ENCODE data around the gene MGAT5. TPM values are rescaled to one million over a fixed set of nuclear protein-coding genes. Genes with fewer than 3 reads are reported as not detected.

Gene MGAT5
- total RNA-seq, 1 experiment from 2014 or later, result 34.0 TPM

DNA sequence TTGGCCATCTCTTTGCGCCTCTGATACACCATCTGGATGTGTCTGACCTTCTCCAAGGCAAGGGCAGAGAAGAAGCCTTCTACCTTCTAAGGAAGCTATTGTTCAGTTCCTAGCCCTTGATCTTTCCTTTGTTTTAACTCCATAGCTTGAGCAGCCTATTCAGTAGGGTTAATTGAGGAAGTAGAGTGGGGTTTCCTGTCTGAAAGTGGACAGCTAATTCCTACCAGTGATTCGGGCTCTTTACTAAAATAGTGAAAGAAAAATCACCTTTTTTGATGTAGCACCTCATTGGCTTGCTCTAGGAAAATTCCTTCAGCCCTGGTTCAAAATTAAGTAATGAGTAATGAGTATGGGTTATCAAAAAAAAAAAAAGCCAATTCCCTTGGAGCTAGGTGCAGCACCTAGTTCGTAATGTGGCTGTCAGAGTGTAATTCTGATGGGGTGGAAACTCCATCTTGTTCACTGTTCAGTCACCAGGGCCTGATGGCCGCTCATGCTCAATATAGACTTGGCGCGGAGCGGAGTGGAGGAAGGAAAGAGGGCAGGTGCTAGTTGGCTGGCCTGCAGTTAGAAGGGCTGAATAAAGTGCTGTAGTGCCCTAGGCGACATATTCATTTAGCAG is 2.9 kb upstream of the MGAT5 start:
- POLR2A ChIA-PET, result no interaction called here
- RAD21 ChIA-PET (ENCODE audit: low non-redundant PET in 1 of 2, low total read pairs in 2 of 2, uncharacterized antibody in 2 of 2, unreplicated experiment in 2 of 2), result no interaction called here
- Histone ChIP-seq H3K4me3 (replicated peaks in 1 of 2; ENCODE audit: low read depth in 1 of 2, low read length in 2 of 2) (no peak overlapping the region), H3K36me3 (ENCODE audit: control insufficient read depth in 1 of 2, insufficient read depth in 2 of 2, low read length in 2 of 2) (no peaks in the 10 kb centered on the region), H3K4me1 (ENCODE audit: control insufficient read depth in 1 of 2, insufficient read depth in 2 of 2, low read length in 2 of 2) (no peaks in the 10 kb centered on the region), H3K27ac (ENCODE audit: low read depth, low read length) (no peak overlapping the region), H3K9ac (ENCODE audit: low read length) (no peak overlapping the region), H3K9me3 (ENCODE audit: control insufficient read depth in 1 of 2, insufficient read depth in 1 of 2, low read depth in 1 of 2, low read length in 2 of 2) (no peaks in the 10 kb centered on the region), H4K20me1 (ENCODE audit: insufficient read depth) (no peaks in the 10 kb centered on the region), H3K27me3 (ENCODE audit: insufficient read depth, low read length) (no peaks in the 10 kb centered on the region), H3K4me2 (ENCODE audit: low read length) (no peak overlapping the region), H2AFZ (ENCODE audit: low read depth, low read length, poor library complexity, severe bottlenecking) (no peak overlapping the region), H3K79me2 (ENCODE audit: insufficient read depth, low read length) (no peaks in the 10 kb centered on the region; the same call in 1 of the 2 replicates), H3K9me2 (ENCODE audit: insufficient read depth) (no peaks in the 10 kb centered on the region)
- no TSS peak for BruUV-seq (replicated peaks)
- DNase-seq (ENCODE audit: low read depth, low spot score) (no peak), ATAC-seq (no peak)
- CTCF ChIA-PET, result interaction anchor here (1.1 kb wide), 1 partner anchor 132 kb away, joined by 3 read pairs; no protein-coding TSS in a partner anchor
- intact Hi-C loops (cut with micrococcal nuclease), result no loop called here
- TF ChIP-seq CBX3 (IDR thresholded peaks at IDR 0.05; ENCODE audit: low read depth) (no peak), RAD21 (IDR thresholded peaks at IDR 0.05; ENCODE audit: low read depth) (no peak), SP1 (IDR thresholded peaks at IDR 0.05; ENCODE audit: low read depth) (no peak), TCF7L2 (IDR thresholded peaks at IDR 0.05; ENCODE audit: borderline replicate concordance, extremely low read depth, insufficient read depth, insufficient read length) (no peak), ZFX (IDR thresholded peaks at IDR 0.05) (no peak), POLR2AphosphoS5 (IDR thresholded peaks at IDR 0.05; ENCODE audit: low read depth, low read length) (no peak), SRF (IDR thresholded peaks at IDR 0.05; ENCODE audit: low read depth) (no peak), CEBPB (IDR thresholded peaks at IDR 0.05; ENCODE audit: low read depth) (no peak), POLR2A (IDR thresholded peaks at IDR 0.05; ENCODE audit: borderline replicate concordance, extremely low read depth, insufficient read depth, insufficient read length) (no peak), FOSL1 (IDR thresholded peaks at IDR 0.05; ENCODE audit: low read depth) (no peak), YY1 (IDR thresholded peaks at IDR 0.05; ENCODE audit: extremely low read depth, insufficient replicate concordance, low read depth, low read length) (no peak), EZH2phosphoT487 (IDR thresholded peaks at IDR 0.05; ENCODE audit: borderline replicate concordance) (no peak), EZH2 (IDR thresholded peaks at IDR 0.05) (no peak), ZNF274 (IDR thresholded peaks at IDR 0.05; ENCODE audit: low read depth, low read length) (no peak), SIN3A (IDR thresholded peaks at IDR 0.05; ENCODE audit: low read depth) (no peak), ELF1 (IDR thresholded peaks at IDR 0.05; ENCODE audit: borderline replicate concordance, low read depth) (no peak)
- TF ChIP-seq, protein P1, sequence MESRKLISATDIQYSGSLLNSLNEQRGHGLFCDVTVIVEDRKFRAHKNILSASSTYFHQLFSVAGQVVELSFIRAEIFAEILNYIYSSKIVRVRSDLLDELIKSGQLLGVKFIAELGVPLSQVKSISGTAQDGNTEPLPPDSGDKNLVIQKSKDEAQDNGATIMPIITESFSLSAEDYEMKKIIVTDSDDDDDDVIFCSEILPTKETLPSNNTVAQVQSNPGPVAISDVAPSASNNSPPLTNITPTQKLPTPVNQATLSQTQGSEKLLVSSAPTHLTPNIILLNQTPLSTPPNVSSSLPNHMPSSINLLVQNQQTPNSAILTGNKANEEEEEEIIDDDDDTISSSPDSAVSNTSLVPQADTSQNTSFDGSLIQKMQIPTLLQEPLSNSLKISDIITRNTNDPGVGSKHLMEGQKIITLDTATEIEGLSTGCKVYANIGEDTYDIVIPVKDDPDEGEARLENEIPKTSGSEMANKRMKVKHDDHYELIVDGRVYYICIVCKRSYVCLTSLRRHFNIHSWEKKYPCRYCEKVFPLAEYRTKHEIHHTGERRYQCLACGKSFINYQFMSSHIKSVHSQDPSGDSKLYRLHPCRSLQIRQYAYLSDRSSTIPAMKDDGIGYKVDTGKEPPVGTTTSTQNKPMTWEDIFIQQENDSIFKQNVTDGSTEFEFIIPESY (IDR thresholded peaks at IDR 0.05; ENCODE audit: extremely low read depth, insufficient replicate concordance, low read length), result no peak
- TF ChIP-seq, protein P2, sequence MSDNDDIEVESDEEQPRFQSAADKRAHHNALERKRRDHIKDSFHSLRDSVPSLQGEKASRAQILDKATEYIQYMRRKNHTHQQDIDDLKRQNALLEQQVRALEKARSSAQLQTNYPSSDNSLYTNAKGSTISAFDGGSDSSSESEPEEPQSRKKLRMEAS (IDR thresholded peaks at IDR 0.05), result no peak
- TF ChIP-seq, protein P3, sequence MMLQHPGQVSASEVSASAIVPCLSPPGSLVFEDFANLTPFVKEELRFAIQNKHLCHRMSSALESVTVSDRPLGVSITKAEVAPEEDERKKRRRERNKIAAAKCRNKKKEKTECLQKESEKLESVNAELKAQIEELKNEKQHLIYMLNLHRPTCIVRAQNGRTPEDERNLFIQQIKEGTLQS (IDR thresholded peaks at IDR 0.05), result no peak

Measured in HCT116 (cell line).